ENCODE results near the gene ACVR2A. TPM values are rescaled to one million over a fixed set of nuclear protein-coding genes. Genes with fewer than 3 reads are reported as not detected.

Gene ACVR2A
- total RNA-seq, 6 experiments from 2014 or later: 4.1 to 6.2 (median 5.0) TPM

DNA sequence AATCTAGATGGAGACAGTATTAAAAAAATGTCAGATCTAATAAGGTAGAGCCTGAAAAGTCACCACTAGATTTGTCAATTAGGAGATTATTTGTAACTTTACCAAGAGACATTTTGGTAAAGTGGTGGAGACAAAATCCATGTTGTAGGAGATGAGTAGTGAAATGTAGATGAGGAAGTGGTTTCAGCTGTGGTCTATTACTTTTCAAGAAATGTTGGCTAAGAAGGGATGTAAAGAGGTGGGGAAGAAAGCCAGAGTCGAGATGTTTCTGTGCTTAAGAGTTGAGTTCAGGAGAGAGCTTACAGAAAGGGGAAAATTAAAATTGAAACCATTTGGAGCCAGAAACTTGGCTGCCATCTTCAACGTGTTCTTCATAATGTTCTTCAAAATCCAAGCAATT is 22.2 kb downstream of the ACVR2A start:
- Mint-ChIP-seq H3K36me3 (ENCODE audit: low read depth) (no peaks in the 10 kb centered on the region), H3K27me3 (ENCODE audit: insufficient read depth) (no peaks in the 10 kb centered on the region; the same call in 1 of the 2 replicates), H3K4me1 (ENCODE audit: low read depth) (peaks cover 14% of the 10 kb centered on the region; the same call in 1 of the 2 replicates), H3K4me3 (no peak overlapping the region), H3K9me3 (no peaks in the 10 kb centered on the region), H3K27ac (no peak overlapping the region)
- TF ChIP-seq, protein P1, sequence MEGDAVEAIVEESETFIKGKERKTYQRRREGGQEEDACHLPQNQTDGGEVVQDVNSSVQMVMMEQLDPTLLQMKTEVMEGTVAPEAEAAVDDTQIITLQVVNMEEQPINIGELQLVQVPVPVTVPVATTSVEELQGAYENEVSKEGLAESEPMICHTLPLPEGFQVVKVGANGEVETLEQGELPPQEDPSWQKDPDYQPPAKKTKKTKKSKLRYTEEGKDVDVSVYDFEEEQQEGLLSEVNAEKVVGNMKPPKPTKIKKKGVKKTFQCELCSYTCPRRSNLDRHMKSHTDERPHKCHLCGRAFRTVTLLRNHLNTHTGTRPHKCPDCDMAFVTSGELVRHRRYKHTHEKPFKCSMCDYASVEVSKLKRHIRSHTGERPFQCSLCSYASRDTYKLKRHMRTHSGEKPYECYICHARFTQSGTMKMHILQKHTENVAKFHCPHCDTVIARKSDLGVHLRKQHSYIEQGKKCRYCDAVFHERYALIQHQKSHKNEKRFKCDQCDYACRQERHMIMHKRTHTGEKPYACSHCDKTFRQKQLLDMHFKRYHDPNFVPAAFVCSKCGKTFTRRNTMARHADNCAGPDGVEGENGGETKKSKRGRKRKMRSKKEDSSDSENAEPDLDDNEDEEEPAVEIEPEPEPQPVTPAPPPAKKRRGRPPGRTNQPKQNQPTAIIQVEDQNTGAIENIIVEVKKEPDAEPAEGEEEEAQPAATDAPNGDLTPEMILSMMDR (IDR thresholded peaks at IDR 0.05): no peak
- no peak for DNase-seq

DNA sequence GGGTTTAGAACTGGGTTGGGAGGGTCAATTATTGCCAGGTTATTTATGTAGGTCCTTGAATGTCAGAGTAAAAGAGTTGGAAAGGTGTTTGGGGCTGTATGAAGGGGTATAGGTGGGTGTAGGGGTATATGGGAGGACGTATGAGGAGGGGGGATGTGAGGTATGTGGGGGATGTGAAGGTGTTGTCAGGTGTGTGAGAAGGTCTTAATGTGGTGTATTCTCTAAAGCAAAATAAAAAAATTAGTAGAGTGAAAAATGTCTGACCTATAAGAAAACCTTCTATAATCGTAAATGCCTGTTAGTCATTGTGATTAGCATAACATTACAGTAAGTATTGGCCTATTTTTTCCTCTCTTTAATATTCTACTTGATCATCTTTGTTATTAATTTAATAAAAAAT is 25.1 kb downstream of the ACVR2A start:
- Mint-ChIP-seq H3K27me3 (ENCODE audit: insufficient read depth) (no peaks in the 10 kb centered on the region; the same call in 1 of the 2 replicates), H3K4me3 (no peak overlapping the region), H3K9me3 (no peaks in the 10 kb centered on the region), H3K36me3 (ENCODE audit: low read depth) (no peaks in the 10 kb centered on the region), H3K4me1 (ENCODE audit: low read depth) (peaks cover 7% of the 10 kb centered on the region), H3K27ac (no peak overlapping the region)
- DNase-seq: no peak
- TF ChIP-seq, protein P1 (IDR thresholded peaks at IDR 0.05): no peak

DNA sequence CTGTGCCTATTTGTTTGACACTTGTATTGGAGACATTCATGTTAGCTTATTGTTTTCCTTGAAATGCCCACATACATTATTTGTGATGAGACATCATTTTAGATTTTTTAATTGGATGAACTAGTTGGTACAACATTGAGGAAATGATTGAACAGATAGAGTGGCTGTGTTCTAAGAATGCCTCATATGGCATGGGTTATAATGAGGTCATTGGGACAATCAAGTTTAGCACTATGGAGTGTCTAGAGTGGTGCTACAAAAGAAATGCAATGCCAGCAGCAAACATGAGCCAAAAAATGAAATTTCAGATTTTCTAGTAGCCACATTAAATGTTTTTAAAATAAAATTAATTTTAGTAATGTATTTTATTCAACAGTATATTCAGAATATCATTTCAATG is 28.1 kb downstream of the ACVR2A start:
- no peak for DNase-seq
- Mint-ChIP-seq H3K4me3 (no peak overlapping the region), H3K27ac (no peak overlapping the region), H3K27me3 (ENCODE audit: insufficient read depth) (no peaks in the 10 kb centered on the region; the same call in 1 of the 2 replicates), H3K36me3 (ENCODE audit: low read depth) (no peaks in the 10 kb centered on the region), H3K4me1 (ENCODE audit: low read depth) (peaks cover 7% of the 10 kb centered on the region), H3K9me3 (no peaks in the 10 kb centered on the region)
- TF ChIP-seq, protein P1 (IDR thresholded peaks at IDR 0.05): no peak

DNA sequence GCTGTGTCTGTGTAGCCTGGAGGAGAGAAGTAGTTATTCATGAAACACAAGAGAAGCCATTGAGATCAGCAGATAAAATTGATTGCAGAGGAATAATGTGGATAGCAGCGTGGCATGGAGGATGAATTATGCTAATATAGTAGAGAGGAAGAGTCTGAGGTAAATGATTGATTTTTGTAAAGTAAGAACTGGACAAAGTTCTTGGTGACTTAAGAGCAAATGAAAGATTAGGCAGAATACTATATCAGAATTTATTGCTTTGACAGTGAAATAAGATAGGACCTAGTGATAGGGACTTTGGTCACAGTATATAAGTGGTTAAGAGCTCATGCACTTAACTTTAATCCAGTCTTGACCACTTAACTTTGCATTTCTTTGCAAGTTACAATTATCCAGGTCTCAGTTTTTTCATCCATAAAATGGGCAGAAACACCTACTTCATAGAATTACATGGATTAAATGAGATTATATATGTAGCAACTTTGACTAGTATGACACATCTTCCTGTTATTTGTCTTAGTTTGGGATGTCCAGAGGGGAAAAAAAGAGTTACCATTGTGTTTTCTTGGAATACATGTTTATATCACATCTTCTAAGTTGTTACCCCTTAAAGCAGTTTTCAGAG is 29.1 kb downstream of the ACVR2A start:
- DNase-seq: no peak
- Mint-ChIP-seq H3K27ac (no peak overlapping the region), H3K36me3 (ENCODE audit: low read depth) (no peaks in the 10 kb centered on the region), H3K4me1 (ENCODE audit: low read depth) (peaks cover 7% of the 10 kb centered on the region), H3K27me3 (ENCODE audit: insufficient read depth) (no peaks in the 10 kb centered on the region; the same call in 1 of the 2 replicates), H3K9me3 (no peaks in the 10 kb centered on the region), H3K4me3 (no peak overlapping the region)
- TF ChIP-seq, protein P1 (IDR thresholded peaks at IDR 0.05): no peak

DNA sequence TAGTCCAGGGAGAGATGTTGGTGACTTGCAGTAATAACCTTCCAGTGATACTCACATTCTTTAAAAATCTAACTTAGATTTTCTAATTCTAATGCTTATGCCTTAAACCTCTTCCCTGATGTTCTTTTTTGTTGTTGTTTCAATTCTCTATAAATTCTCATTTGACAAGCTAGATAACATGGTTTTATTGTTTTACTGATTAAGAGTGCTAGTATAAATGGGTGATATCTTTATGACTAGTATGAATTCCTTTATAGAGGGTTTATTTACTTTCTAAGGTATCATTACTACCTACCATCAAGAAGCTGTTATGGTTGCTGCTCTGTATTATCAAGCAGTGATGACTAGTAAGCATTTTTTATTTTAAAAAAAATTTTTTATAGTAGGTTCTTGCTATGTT is 35.0 kb downstream of the ACVR2A start:
- no peaks in the 10 kb centered on the region for H3K9me3 Mint-ChIP-seq
- H3K4me1 Mint-ChIP-seq (ENCODE audit: low read depth): peaks cover 4% of the 10 kb centered on the region
- TF ChIP-seq, protein P1 (IDR thresholded peaks at IDR 0.05): no peak
- H3K27me3 Mint-ChIP-seq (ENCODE audit: insufficient read depth): no peaks in the 10 kb centered on the region
- H3K27ac Mint-ChIP-seq: no peak overlapping the region
- H3K4me3 Mint-ChIP-seq: no peak overlapping the region
- DNase-seq: no peak
- no peaks in the 10 kb centered on the region for H3K36me3 Mint-ChIP-seq (ENCODE audit: low read depth)
